Hindlimb muscle (tissue), 1 donor: ENCODE measurements around the gene STXBP6. TPM values are rescaled to one million over a fixed set of nuclear protein-coding genes. Genes with fewer than 3 reads are reported as not detected.

Source experiments
- DNase-seq: peaks from one replicate; pipeline ENCODE4 v3.0.0-alpha.2; 2013
- polyA plus RNA-seq: library from polyadenylated mRNA; unstranded; fragments of 120-200 nt; gene quantifications from one replicate; pipeline ENCODE4 v1.2.1, GENCODE V29; 2013; ENCODE audit not compliant: insufficient read length

STXBP6 gene
- polyA plus RNA-seq, 1 donor = 24.9 TPM

DNA sequence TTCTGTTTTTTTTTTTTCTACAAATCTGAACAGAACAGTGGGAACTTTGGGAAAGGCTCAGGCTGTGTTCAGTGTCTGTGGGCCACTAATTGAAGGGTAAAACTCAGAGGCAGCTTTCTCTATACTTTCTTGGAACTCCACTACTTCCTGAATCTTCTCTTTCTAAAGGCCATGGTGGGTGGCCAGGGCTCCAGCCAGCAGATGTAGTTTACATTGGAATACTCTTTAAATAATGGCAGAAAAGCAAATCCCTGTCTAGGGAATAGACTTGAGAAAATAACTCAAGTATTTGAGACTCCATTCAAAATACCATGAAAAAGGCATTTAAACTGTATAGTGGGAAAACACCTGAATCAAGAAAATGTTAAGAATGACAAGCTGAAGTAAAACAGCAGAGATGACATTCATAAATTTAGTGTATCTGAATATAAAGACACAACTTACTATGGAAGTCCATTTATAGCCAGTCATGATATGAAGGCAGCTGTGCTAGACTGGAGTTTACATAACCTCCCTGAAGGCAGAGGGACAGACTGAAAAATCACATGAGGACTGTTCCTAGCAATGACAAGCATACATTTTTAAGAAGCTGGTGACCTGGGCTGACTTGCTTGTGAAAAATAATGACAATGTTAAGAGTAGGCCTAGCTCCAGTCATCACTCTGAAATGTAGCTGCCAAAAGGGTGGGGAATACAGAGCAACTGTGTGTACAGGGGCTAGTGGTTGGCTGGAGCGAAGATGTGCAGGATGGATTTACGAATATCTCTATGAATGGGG, 168.6 kb downstream of the STXBP6 start:
- no peak for DNase-seq

DNA sequence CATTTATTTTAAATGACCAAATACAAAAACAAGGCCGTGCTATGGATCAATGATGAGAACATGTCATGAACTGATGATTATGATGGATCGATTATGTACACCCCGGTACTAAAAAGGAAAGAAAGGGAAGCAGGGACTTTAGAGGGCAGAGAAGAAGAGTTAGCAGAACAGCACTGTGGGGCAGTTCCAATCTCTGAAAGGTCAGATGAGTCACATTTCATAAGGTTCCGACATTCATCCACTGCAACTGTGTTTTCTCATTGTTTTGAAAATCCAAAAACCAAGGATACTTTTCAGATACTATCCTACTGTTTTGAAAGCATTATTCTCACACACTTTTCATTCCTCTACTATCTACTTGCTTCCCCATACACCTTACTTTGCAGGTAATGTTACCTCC, 169.3 kb downstream of the STXBP6 start:
- DNase-seq = no peak

DNA sequence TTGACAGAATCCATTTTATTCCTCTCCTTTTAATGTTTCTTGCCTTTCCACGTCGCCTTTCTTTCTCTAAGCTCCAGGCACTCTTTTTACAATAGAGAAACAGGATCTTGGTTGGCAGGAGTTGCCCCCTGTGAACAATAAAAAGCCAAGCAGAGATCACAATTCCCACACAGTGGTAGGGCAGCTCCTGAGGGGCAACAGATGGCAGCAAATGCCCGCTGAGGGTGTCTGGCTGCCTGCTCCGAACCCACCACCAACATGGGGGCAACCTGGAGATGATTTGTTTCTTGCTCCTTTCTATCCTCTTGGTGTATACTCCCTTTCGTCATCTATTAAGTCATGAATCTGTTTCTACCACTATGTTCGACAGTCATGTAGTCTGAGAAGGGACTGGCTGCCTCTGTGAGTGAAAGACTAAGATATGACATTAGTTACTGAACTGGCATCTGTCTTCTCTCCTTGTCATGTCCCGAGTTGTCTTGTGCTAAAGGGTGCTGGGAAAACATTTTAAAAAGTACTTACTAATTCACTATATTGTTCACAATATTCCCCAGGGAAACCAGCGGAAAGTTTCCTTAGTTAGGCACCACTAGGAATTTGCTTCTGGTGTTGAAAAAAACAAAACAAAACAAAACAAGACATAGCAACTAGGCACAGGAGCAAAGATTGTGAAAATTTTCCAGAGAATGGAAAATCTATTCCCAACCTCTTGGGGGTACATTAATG, 170.1 kb downstream of the STXBP6 start:
- no peak for DNase-seq

DNA sequence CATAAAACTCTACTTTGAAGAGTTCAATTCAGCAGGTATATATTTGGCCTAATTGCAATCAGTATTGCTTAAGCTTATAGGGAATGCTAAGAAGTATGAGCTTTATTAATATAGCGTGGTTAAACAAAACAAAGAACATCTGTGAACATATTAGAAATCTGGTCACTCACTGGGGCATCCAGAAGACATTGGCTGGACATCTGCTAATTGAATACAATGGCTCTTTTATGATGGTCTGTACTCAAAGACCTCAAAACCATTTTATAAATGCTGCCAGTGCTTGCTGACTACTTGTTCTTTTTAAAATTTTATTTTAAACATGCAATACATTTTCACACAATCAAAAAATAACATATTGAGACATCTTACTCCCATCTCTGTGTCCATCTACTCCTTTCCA, 173.0 kb downstream of the STXBP6 start:
- DNase-seq = no peak

DNA sequence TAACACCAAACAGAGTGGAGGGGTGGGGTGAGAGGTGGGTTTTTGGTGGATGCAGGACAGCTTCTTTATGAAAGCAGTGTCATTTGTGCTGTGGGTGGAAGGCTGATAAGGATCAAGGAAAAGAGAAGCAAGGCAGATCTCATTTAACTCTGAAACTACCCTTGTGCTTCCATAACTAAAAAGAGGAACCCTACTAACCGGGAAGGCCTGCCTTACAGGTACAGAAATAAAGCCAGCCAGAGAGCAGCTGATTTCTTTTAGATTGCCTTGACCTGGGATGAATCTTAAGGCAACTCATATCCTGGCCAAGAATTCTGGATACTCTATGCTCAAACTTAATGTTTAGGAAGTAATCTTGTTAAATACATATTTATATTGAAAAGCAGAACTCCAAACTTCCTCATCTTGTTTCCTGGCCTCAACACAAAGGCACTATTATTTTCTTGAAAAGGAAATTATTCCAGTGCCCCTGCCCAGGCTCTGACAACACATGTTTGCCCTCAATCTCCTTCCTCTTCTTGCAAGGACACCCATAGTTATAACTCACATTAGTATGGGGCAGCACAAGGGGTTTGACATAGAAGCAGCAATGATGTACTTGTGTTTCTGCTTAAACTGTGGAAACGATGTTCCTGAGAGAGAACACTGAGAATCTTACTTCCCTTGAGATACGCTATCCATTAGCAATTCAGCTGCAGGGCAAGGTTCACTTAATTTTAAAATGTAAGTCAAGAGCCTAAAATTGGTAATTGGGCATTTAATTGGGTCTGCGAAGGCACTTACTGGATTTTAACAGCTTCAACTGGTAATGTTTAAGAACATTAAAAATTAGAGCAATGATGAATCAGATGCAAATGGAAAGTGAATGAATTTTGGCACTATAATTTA, 173.7 kb downstream of the STXBP6 start:
- DNase-seq = no peak

DNA sequence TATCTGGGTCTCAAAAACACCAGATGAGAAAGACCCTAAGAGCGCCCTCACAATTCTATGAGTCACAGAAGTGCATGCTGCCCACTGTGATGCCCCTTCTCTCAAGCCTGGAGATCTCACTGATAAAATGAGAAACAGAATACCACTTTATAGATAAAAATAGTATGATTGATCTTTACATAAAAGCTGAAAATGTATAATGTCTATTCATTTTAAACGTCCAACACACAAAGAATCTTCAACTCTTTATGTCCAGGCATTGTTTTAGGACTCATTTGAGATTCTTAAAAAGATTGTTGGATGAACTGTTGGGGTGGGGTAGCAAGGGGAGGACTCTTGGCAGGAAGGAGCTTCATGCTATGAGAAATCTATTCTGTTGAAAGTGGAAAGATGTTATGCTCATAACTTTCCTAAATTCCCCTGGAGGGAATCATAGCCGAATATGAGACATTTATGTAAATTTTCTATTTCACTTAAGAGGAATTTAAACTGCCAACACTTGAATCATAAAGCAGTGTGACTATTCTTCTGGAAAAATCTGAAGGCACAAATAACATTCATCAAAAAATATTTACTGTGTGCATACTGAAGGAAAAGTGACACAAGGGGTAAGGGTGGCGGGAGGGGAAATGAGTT, 174.6 kb downstream of the STXBP6 start:
- DNase-seq = no peak

DNA sequence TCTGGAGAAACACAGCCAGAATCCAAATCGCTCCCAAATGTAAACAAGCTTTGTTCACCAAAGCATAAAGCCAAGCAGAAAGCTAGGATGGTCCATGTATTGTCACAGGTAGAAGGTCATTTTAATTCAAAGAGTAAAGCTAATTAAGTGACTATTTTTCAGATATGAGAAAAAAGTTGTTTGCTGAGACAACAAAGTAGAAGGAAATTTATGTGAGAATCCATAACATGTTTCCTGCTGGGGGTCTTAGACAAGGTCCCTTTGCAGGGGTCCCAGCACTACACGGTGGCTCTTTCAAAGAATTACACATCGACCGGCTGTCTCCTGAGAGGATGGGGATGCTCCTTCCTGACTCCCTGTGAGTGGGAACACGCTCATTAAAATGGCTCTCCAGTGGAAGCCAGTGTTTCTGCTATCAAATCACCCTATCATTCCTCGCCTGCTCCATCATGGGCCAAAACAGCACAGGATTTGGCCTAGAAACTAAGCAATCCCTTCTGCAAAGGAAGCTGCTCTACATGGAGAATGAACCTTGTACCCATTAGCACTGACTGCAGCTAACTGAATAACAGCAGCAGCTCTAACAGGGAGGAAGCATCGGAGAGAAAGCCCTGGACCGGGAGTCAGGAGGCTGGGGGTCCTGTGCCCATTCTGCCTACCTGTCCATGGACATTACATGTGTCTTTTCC, 175.3 kb downstream of the STXBP6 start:
- DNase-seq = no peak

DNA sequence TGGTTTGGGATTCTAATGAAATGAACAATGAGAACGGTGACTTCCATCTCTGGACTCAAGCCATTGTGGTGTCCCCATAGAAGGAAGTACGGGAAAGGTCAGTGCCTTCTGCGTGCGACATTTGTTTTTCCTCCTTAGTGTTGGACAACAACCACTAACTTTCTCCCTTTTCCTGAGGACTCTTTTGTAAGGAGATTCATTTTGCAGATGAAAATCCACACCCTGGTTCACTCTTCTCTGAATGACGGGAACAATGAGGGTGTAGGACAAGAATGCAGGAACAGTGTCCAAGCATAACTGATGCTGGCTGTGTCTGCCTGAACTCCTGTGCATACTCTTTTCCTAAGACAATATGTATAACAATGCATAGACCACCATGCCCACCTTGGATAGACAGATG, 176.4 kb downstream of the STXBP6 start:
- DNase-seq = no peak

DNA sequence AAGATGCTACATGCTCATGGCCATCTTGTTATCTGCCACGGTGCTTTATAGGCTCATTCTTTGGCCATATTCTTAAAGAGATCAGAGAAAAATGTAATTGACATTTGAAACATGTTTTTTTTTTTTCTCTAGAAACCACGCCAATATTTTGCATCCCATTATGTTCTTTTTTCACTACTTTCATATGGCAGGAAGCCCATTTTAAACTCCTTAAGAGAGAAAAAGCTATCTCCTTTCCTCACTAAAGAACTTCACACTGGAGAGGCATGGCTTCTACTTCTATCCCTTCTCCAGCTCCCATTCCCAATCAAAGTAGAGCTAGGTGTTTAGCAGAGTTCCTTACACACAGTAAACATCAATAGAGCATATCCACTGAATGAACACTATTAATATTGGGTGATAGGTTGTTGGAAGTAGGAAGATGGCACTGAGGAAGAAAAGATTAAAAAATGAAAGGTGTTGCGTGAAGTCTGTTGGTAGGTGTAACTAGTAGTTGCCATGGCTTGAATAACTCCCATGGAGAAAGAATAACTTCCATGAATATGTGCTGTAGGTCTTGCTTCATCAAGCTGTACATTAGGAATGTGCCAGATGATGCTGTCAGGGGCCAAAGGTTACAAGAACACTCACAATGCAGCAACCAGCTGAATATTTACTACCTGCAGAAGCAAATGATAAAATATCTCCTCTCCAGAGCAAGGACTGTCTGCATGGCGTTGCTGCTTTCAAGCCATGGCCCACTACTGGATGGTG, 178.8 kb downstream of the STXBP6 start:
- no peak for DNase-seq

DNA sequence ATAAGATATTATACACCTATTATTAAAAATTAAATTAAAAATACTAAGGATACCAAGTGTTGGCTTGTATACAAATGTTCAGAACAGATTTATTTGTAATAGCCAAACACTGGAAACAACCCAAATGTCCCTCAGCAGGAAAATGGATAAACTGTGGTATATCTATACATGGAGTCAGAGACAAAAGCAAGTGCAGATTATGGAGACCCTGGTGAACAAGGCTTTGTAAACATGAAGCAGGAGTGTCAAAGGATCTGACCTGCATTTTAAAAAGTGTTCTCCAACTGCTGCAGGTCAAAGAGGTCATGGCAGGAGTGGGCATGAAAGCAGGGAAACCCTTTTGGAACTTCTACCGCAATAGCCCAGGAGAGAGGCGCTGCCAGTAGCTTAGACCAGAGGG, 181.6 kb downstream of the STXBP6 start:
- DNase-seq = no peak

DNA sequence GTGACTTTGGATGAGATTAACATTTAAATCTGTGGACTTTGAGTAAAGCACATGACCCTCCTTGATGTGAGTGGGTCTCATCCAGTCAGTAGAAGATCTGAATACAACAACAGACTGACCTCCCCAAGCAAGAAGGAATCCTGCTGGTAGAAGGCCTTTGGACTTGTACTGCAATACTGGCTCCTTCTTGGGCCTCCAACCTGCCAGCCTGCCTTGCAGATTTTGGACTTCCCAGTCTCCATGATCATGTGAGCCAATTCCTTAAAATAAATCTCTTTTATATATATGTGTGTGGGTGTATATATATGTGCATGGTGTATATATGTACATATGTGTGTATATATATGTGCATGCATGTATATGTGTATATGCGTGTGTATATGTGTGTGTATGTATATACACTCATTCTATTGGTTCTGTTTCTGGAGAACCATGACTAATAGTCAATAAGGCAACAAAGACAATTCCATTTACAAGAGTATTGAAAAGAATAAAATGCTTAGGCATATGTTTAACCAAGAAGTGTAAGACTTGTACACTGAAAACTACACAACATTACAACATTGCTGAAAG, 183.8 kb downstream of the STXBP6 start:
- DNase-seq = no peak

DNA sequence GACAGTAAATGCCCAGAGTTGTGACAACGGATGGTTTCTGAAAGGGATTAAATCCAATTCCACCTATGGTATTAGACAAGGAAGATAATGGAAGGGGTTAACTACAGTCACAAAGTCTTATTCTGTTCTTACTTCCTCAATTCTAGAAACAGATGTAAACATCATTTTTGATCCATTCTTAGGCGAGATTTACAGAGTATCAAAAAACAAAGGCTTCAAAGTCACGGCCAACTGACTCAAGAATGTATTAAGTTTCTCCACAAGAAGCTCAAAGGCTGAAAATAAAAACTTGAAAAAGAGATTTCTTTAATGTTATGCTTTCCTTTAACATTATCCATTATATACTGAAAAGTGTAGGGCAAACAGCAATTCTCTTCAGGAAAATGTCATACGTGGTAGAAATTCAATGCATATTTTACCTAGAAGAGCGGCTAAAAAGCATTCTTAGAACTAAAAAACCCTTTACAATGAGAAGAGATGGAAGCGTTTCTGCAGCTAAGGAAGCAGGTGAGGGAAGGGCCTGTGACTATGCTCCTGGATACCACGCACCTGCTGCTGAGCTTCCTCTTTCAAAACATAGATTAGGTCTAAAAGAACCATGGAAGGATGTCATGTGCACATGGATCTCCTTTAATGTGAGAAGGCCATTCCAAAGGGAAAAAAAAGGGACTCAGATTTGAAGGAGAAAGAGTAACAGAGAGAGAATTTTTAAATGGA, 185.8 kb downstream of the STXBP6 start:
- DNase-seq = no peak

DNA sequence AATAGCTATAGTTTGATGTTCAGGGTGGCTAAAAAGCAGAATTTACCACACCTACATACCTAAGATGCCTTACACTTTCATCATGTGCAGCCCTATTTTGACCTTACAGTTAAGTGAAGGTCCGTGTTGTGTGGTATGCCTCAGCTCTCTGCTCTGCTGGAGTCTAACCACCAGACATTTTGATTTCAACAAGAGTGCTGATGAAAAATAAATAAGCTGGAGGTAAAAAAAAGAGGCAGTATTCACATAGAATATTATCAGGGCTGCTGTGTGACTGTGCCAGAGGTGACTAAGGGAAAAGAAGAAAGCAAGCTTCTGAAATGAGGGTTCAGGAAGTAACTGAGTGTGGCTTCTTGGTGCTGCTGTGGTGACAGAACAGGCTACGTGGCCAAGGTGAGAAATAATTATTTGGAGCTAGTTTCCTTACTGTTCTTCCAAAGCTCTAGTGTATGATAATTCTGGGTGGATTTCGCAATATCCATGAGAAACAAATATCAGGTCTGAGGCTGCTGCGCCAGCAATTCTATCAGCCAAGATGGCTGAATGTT, 188.8 kb downstream of the STXBP6 start:
- no peak for DNase-seq

DNA sequence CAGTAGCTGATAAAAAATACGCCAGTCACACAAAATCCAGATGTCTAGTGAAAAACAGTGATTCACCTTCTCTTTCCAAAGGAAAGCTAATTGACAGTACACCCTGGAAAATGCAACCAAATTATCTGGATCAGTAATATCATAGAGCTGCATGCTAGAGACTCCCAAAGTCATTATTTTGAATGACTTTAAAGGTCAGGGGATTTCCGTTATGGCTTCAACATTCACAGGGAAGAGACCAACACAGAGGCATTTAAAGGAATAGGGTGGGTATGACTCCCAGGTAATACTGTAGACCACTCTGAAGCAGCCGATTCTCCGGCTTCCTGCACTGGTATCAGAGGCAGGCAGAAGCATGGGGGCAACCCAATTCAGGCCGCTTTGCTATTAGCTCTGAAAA, 190.4 kb downstream of the STXBP6 start:
- DNase-seq = no peak

DNA sequence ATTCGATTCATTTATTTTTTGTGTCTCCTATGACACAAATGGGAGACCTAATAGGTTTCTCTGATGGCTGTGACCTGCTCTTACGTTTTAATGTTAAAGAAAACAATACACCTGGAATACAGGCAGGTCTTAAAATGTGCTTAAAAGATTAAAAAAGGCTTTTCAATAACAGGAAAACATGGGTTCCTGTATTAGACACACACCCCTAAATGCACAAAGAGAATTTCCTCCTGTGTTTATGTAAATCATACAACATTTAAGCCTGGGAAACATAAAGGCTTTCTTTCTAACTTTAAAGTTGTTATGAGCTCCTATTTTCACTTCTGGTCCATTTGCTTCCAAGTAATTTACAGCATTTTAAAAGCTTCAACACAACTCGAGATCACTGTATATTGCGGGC, 191.3 kb downstream of the STXBP6 start:
- no peak for DNase-seq

DNA sequence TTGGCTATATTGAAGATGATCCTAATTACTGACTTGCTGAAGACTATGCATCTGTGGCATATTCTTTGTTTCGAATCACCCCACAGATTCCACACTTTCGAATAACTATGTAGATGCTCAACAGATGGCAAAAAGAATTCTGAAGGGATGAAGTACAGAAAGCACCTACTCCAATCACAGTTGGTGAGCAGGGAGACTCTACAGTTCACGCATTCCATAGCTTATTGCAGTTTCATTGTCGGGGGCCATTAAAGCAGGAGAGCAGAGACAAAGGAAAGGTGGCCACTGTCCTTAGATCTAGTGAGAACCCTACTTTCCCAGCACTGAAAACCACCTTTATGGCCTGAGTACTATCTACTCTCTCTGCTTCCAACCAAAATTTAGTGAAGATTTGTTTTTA, 191.9 kb downstream of the STXBP6 start:
- no peak for DNase-seq

DNA sequence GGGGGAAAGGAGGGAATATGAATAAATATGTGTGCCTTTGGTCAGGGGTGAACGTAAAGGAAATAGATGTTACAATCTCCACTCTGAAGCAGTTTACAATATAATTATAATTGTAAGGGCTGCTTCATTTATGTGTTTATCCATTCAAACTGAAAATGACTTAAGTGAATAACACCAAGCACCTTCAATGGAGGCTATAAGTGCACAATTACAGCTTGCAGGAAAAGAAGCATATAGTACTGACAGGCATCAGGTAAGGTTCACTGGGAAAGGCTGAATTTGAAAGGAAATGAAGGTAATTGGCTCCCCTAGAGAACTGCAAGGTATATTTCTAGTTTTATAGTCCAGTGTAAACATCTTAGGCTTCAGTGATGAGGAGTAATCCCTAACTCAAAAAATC, 192.7 kb downstream of the STXBP6 start:
- DNase-seq = no peak

DNA sequence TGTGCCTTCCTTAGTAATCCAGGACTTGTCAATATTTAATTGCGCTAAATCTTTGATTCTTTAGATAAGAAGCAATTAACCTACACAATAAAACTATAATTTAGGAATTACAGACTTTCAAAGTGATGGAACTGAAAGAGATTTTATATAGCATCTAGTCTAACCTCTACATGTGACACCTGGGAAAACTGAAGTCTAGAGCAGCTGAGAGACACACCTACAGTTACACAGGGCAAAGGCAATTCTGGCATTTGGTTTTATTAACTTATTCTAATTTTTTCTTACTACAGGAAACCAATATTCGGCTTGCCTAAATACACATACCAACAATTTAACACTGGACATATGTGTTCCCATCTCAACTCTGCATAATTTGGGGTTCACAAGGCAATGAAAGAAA, 196.5 kb downstream of the STXBP6 start:
- DNase-seq = no peak

DNA sequence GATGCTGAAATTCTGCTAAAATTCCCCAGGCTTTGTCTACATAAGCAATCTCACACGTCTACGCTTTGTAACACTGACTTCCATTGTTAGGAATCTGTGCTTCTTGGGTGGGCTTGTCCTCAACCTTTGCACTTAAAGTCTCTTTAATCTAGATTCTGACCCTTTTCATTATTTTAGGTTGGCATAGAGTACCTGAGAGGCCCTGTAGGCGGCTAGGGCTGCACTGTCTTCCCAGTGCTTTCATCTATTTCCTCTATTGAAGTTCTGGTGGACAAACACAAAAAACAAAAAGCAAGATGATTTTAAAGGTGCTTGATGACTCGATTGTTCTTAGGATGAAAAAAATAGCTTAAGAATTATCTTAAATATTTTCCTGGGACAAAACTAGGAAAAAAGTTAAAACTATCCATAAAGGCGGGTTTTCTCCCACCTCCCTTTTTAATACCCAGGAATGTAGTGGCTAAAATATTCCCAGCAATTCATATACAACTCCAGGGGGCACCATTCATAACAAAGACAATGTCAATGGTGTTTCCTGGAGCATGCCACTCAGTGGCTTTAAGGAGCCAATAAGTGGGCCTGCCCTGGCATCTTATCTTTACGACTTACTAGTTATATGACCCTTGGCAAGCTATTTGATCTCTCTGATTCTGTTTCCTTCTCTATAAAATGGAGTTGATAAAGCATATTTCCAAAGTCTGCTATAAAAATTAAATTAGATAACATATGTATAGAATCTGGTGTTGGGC, 197.5 kb downstream of the STXBP6 start:
- DNase-seq = no peak
